A673 (cell line): Measurements from ENCODE around the gene ATP5MC2.

Experiments used
- EZH2 ChIP-seq: fragments of 200-600 bp; sonication (generic); IDR thresholded peaks from 2 replicates; pipeline ENCODE4 v1.6.1; 2017; ENCODE audit warnings: borderline replicate concordance, low read depth, mild to moderate bottlenecking, mixed read lengths, antibody characterized with exemption, low read length; ENCODE audit not compliant: poor library complexity, severe bottlenecking
- TF ChIP-seq, protein P1 (sequence below): fragments of 300-800, 200-600 bp; sonication (generic); conservative IDR thresholded peaks from 2 replicates; pipeline ENCODE4 v1.5.1; 2017; ENCODE audit warnings: low read depth, mild to moderate bottlenecking, antibody characterized with exemption, low read length, moderate library complexity, mixed read lengths

DNA sequence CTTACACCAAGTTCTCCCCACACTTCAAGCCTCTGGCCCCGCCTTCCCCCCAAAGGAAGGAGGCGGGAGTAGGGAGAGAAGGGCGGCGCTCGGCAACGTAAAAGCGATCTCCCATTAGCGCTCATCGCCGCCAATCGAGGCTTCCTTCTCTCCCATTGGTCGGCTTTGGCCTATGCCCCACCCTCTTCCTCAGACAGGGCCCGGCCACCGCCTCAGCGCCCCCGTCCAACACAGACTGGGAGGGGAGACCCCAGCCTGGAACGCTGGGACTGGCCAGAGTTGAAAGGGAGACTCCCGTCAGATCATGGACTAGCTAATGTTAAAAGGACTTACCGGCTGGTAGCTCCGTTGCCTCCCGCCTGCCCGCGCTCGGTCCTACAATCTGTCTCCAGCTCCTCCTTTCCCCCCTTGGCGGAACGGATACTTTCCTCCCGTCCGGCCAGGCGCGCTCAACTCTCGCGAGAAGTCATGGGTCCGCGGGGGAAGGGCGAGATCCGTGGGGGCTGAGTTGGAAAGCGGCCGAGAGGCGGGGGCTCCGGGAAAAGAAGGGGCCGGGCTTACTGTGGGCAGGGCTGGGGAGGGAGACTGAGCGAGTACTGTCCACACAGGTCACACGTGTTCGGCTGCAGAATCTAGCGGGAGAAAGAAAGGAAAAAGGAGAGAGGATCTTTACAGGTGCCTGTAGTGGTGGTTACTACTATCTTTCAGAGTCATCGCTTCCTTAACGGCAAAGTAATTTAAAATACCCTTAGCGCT is 49.8 kb downstream of the ATP5MC2 start, which contains the start of gene ATF7:
- TF ChIP-seq, protein P1, sequence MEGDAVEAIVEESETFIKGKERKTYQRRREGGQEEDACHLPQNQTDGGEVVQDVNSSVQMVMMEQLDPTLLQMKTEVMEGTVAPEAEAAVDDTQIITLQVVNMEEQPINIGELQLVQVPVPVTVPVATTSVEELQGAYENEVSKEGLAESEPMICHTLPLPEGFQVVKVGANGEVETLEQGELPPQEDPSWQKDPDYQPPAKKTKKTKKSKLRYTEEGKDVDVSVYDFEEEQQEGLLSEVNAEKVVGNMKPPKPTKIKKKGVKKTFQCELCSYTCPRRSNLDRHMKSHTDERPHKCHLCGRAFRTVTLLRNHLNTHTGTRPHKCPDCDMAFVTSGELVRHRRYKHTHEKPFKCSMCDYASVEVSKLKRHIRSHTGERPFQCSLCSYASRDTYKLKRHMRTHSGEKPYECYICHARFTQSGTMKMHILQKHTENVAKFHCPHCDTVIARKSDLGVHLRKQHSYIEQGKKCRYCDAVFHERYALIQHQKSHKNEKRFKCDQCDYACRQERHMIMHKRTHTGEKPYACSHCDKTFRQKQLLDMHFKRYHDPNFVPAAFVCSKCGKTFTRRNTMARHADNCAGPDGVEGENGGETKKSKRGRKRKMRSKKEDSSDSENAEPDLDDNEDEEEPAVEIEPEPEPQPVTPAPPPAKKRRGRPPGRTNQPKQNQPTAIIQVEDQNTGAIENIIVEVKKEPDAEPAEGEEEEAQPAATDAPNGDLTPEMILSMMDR, result no peak
- no peak for TF ChIP-seq EZH2
